OCI-LY1 (cell line): ENCODE data around the gene C1QTNF2.

Experiments
- CTCF ChIP-seq: fragments of 200-600 bp; sonication (generic), shearing (Covaris generic); IDR thresholded peaks from 2 replicates; pipeline ENCODE4 v1.5.1; 2017; ENCODE audit warnings: mild to moderate bottlenecking, antibody characterized with exemption, low read length, moderate library complexity, mixed read lengths
- EZH2 ChIP-seq: fragments of 200-600 bp; sonication (generic), shearing (Covaris generic); IDR thresholded peaks from 2 replicates; pipeline ENCODE4 v1.8.0; 2017; ENCODE audit warnings: borderline replicate concordance, mixed run types, mild to moderate bottlenecking, antibody characterized with exemption, low read length, moderate library complexity, mixed read lengths

GRCh38 chr5:160333721-160334120 lies 36.7 kb downstream of the C1QTNF2 start:
- TF ChIP-seq CTCF (no peak), EZH2 (no peak)
